Measurements from ENCODE around the gene TMX1.

Gene TMX1

DNA sequence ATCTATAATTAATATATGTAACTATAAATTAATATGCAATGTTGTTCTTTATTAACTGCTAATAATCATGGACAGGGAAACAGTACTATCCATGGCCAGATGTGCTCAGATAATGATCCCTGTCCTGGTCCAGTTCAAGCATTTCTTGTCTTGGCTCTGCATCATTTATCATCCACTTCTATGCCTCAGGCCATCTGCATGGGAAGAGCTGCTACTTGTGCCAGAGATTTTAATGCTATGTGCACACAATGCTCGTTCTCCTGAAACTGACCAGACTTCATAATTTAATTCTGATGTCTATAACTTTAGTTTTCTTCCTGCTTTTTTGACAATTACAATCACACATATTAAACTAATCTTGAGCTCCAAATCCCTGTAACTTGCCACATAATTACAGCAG is 11.2 kb upstream of the TMX1 start:
- H3K27ac ChIP-seq, result no peak overlapping the region
- no peaks in the 10 kb centered on the region for H3K9me3 ChIP-seq (ENCODE audit: low read depth, low read length)
- no peak for TF ChIP-seq EZH2 (IDR thresholded peaks at IDR 0.05)
- TF ChIP-seq FOXP2 (optimal IDR thresholded peaks at IDR 0.05; ENCODE audit: control extremely low read depth, extremely low read length, insufficient read depth), result no peak
- TF ChIP-seq POLR2AphosphoS5 (IDR thresholded peaks at IDR 0.05; ENCODE audit: borderline replicate concordance, low read depth, low read length), result no peak
- DNase-seq (ENCODE audit: low read depth, low spot score), result no peak
- H3K36me3 ChIP-seq (ENCODE audit: insufficient read depth, low read length), result no peaks in the 10 kb centered on the region
- H3K9ac ChIP-seq (ENCODE audit: insufficient read length), result no peak overlapping the region
- H3K4me3 ChIP-seq, result no peak overlapping the region

DNA sequence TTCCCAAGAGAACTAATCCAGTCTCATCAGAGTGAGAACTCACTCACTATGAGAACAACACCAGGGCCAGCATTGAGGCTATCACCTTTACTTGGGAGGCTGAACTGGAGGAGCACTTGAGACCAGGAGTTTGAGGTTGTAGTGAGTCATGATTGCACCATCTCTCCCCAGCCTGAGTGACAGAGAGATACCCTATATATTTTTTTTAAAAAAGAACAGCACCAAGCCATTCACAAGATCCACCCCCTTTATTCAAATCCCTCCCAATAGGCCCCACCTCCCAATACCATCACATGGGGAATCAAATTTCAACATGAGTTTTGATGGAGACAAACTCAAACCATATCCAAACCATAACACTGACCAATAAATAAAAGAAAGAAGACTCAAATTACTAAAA is 3.7 kb upstream of the TMX1 start:
- Histone ChIP-seq H3K36me3 (ENCODE audit: insufficient read depth, low read length) (no peaks in the 10 kb centered on the region), H3K9me3 (ENCODE audit: low read depth, low read length) (no peaks in the 10 kb centered on the region), H3K4me3 (no peak overlapping the region), H3K27ac (no peak overlapping the region), H3K9ac (ENCODE audit: insufficient read length) (no peak overlapping the region)
- TF ChIP-seq EZH2 (IDR thresholded peaks at IDR 0.05) (no peak), FOXP2 (optimal IDR thresholded peaks at IDR 0.05; ENCODE audit: control extremely low read depth, extremely low read length, insufficient read depth) (no peak), POLR2AphosphoS5 (IDR thresholded peaks at IDR 0.05; ENCODE audit: borderline replicate concordance, low read depth, low read length) (no peak)
- DNase-seq (ENCODE audit: low read depth, low spot score), result no peak

GRCh38 chr14:51240804-51241380 is 845 bp downstream of the TMX1 start:
- Histone ChIP-seq H3K9ac (ENCODE audit: insufficient read length) (peak overlapping the region; percentile 97), H3K9me3 (ENCODE audit: low read depth, low read length) (no peaks in the 10 kb centered on the region), H3K36me3 (ENCODE audit: insufficient read depth, low read length) (peaks cover 21% of the 10 kb centered on the region), H3K27ac (peak overlapping the region; percentile 76; the same call in 1 of the 2 replicates), H3K4me3 (peak overlapping the region; percentile 99)
- DNase-seq (ENCODE audit: low read depth, low spot score), result no peak
- TF ChIP-seq FOXP2 (optimal IDR thresholded peaks at IDR 0.05; ENCODE audit: control extremely low read depth, extremely low read length, insufficient read depth) (no peak), POLR2AphosphoS5 (IDR thresholded peaks at IDR 0.05; ENCODE audit: borderline replicate concordance, low read depth, low read length) (no peak), EZH2 (IDR thresholded peaks at IDR 0.05) (no peak)

DNA sequence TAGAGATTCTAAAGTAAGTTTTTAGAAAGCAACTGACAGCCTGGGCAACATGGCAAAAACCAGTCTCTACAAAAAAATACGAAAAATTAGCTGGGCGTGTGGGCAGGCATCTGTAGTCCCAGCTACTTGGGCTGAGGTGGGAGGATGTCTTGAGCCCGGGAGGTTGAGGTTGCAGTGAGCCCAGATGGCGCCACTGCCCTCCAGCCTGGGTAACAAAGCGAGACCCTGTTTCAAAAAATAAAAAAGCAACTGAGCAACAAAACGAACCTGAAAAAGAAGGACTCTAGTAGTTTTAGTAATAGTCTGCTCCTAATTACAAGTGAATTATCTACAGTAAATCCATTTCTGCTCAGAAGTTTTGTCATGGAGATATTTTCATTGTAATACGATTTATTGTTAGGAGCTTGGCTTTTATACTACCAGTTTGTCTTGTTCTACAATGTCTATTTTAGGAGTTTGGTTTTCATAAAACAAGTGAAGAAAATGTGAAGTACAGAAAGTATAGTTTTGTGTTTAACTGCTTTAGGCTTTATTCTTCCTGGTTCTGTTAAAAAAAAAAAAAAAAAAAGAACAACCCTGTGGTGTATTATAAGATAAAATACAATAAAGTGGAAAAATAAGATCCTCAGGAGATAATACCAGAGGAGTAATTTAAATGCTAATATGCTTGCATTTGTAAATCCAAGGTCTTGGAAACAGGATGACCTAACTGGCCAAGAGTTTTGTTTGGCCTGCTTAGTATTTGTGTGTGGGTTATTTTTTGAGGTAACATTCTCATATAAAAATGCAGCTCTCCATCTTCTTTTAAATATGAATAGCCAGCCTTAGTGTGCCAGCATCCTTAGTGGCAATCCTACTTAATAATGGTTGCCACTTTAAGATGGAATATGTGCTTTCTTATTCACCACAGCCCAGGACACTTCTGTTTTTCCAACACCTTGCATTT is 2.8 kb downstream of the TMX1 start:
- no peak overlapping the region for H3K9ac ChIP-seq (ENCODE audit: insufficient read length)
- TF ChIP-seq FOXP2 (optimal IDR thresholded peaks at IDR 0.05; ENCODE audit: control extremely low read depth, extremely low read length, insufficient read depth) (no peak), POLR2AphosphoS5 (IDR thresholded peaks at IDR 0.05; ENCODE audit: borderline replicate concordance, low read depth, low read length) (no peak), EZH2 (IDR thresholded peaks at IDR 0.05) (no peak)
- no peak for DNase-seq (ENCODE audit: low read depth, low spot score)
- 0 out of 2 replicates have a peak overlapping the region, but pooled peaks have one; percentile 26 for H3K27ac ChIP-seq
- H3K36me3 ChIP-seq (ENCODE audit: insufficient read depth, low read length), result peaks cover 39% of the 10 kb centered on the region
- H3K9me3 ChIP-seq (ENCODE audit: low read depth, low read length), result no peaks in the 10 kb centered on the region
- peak overlapping the region; percentile 99 for H3K4me3 ChIP-seq

DNA sequence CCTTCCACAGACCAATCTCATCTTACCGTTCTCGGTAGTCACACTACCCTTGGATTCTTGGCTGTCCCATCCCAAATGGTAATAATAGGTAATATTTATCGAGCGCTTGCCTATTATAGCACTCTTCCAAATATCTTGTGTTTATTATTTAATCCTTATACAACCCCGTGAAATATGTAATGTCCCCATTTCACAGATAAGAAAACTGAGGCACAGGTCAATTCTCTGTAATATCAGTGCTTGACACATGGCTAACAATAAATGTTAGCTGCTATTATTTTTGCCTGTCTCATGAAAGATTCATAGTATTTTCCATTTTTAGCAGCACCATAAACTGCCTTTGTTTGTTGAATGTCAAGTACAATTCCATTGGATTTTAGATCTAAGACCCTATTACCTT is 4.5 kb downstream of the TMX1 start:
- Histone ChIP-seq H3K9ac (ENCODE audit: insufficient read length) (no peak overlapping the region), H3K4me3 (no peak overlapping the region), H3K27ac (no peak overlapping the region), H3K9me3 (ENCODE audit: low read depth, low read length) (no peaks in the 10 kb centered on the region), H3K36me3 (ENCODE audit: insufficient read depth, low read length) (peaks cover 57% of the 10 kb centered on the region)
- no peak for DNase-seq (ENCODE audit: low read depth, low spot score)
- TF ChIP-seq EZH2 (IDR thresholded peaks at IDR 0.05), result no peak
- TF ChIP-seq POLR2AphosphoS5 (IDR thresholded peaks at IDR 0.05; ENCODE audit: borderline replicate concordance, low read depth, low read length), result no peak
- TF ChIP-seq FOXP2 (optimal IDR thresholded peaks at IDR 0.05; ENCODE audit: control extremely low read depth, extremely low read length, insufficient read depth), result no peak

DNA sequence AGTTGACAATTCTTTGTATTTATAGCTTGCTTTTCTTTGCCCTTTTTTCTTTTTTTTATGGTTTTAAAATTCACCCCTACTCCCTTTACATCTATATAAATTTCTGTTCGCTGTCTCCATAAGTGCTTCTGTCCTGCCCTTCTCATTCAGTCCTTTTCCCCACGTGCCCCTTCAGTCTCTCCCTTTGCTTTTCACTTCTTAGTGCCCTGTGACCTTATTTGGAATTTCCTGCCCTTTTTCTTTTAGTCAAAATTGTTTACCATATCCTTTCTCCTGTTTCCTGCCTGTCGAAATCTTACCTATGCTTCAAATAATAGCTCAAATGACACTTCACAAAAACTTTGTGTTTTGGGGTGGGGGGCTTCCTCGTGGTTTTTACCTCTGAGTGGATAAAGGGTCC is 6.0 kb downstream of the TMX1 start:
- TF ChIP-seq POLR2AphosphoS5 (IDR thresholded peaks at IDR 0.05; ENCODE audit: borderline replicate concordance, low read depth, low read length) (no peak), FOXP2 (optimal IDR thresholded peaks at IDR 0.05; ENCODE audit: control extremely low read depth, extremely low read length, insufficient read depth) (no peak), EZH2 (IDR thresholded peaks at IDR 0.05) (no peak)
- DNase-seq (ENCODE audit: low read depth, low spot score), result no peak
- H3K27ac ChIP-seq, result no peak overlapping the region
- peaks cover 71% of the 10 kb centered on the region for H3K36me3 ChIP-seq (ENCODE audit: insufficient read depth, low read length)
- H3K4me3 ChIP-seq, result no peak overlapping the region
- no peak overlapping the region for H3K9ac ChIP-seq (ENCODE audit: insufficient read length)
- no peaks in the 10 kb centered on the region for H3K9me3 ChIP-seq (ENCODE audit: low read depth, low read length)

GRCh38 chr14:51248016-51248987 is 8.3 kb downstream of the TMX1 start:
- no peak overlapping the region for H3K4me3 ChIP-seq
- H3K9me3 ChIP-seq (ENCODE audit: low read depth, low read length), result no peaks in the 10 kb centered on the region
- no peak for DNase-seq (ENCODE audit: low read depth, low spot score)
- H3K27ac ChIP-seq, result no peak overlapping the region
- H3K36me3 ChIP-seq (ENCODE audit: insufficient read depth, low read length), result peaks cover 92% of the 10 kb centered on the region
- TF ChIP-seq EZH2 (IDR thresholded peaks at IDR 0.05) (no peak), FOXP2 (optimal IDR thresholded peaks at IDR 0.05; ENCODE audit: control extremely low read depth, extremely low read length, insufficient read depth) (no peak), POLR2AphosphoS5 (IDR thresholded peaks at IDR 0.05; ENCODE audit: borderline replicate concordance, low read depth, low read length) (no peak)
- no peak overlapping the region for H3K9ac ChIP-seq (ENCODE audit: insufficient read length)

Data from SK-N-MC (cell line).